ENCODE results near the gene CDH4.

- TF ChIP-seq CTCF (tag by site-specific recombination; IDR thresholded peaks at IDR 0.05) = no peak
- no peak for TF ChIP-seq SP2 (tag by site-specific recombination; IDR thresholded peaks at IDR 0.05)
- no peak for TF ChIP-seq ZFP3 (tag by site-specific recombination; IDR thresholded peaks at IDR 0.05; ENCODE audit: low read depth)
- TF ChIP-seq ZNF777 (tag by site-specific recombination; IDR thresholded peaks at IDR 0.05; ENCODE audit: borderline replicate concordance) = no peak
- no peak for TF ChIP-seq ZNF514 (tag by site-specific recombination; IDR thresholded peaks at IDR 0.05)
- no peak for TF ChIP-seq TCF7L2 (IDR thresholded peaks at IDR 0.05; ENCODE audit: borderline replicate concordance, low read depth, low read length)
Measured at GRCh38 chr20:61915101-61915500, 663.0 kb downstream of the CDH4 start.
